Raji (cell line): ENCODE results near the gene CRHR2.

Experiments
- POLR2A ChIP-seq: IDR thresholded peaks from 2 replicates; pipeline ENCODE4 v1.6.1; 2011; ENCODE audit warnings: low read depth, low read length, control low read depth; ENCODE audit not compliant: insufficient read depth

The CRHR2 gene

GRCh38 chr7:30654296-30655090, 27.8 kb downstream of the CRHR2 start:
- no peak for TF ChIP-seq POLR2A

- no peak for TF ChIP-seq POLR2A
These were observed 29.3 kb downstream of the CRHR2 start for GRCh38 chr7:30652698-30653641.

GRCh38 chr7:30652132-30652531, 30.1 kb downstream of the CRHR2 start:
- no peak for TF ChIP-seq POLR2A

- no peak for TF ChIP-seq POLR2A
These were observed 31.8 kb downstream of the CRHR2 start for GRCh38 chr7:30650421-30650808.

- no peak for TF ChIP-seq POLR2A
These were observed 32.4 kb downstream of the CRHR2 start for GRCh38 chr7:30649717-30650420.

GRCh38 chr7:30648744-30649540, 33.3 kb downstream of the CRHR2 start:
- TF ChIP-seq POLR2A = no peak

- TF ChIP-seq POLR2A = no peak
These were observed 34.5 kb downstream of the CRHR2 start for GRCh38 chr7:30647589-30648364.

- no peak for TF ChIP-seq POLR2A
These were observed 36.1 kb downstream of the CRHR2 start for GRCh38 chr7:30646154-30646553.

GRCh38 chr7:30645661-30646060, 36.6 kb downstream of the CRHR2 start:
- no peak for TF ChIP-seq POLR2A

- no peak for TF ChIP-seq POLR2A
These were observed 37.8 kb downstream of the CRHR2 start for GRCh38 chr7:30644286-30644955.

- no peak for TF ChIP-seq POLR2A
These were observed 39.5 kb downstream of the CRHR2 start for GRCh38 chr7:30642789-30643188.

GRCh38 chr7:30635798-30636197, 46.5 kb downstream of the CRHR2 start:
- no peak for TF ChIP-seq POLR2A

GRCh38 chr7:30634634-30635201, 47.5 kb downstream of the CRHR2 start:
- no peak for TF ChIP-seq POLR2A
